NCI-H2227 treated with DMSO at 0.1 percent for 48 hours (cell line): ENCODE measurements around the gene PTPRM.

ENCODE experiments used
- DNase-seq: peaks from one replicate; lab custom pipeline; 2025; lab: John Stamatoyannopoulos, UW

PTPRM gene

GRCh38 chr18:7600036-7600435 is 32.9 kb downstream of the PTPRM start:
- DNase-seq: no peak

GRCh38 chr18:7600528-7601245 is 33.6 kb downstream of the PTPRM start:
- no peak for DNase-seq

GRCh38 chr18:7601246-7601615 is 34.1 kb downstream of the PTPRM start:
- DNase-seq: no peak

- no peak for DNase-seq
These were observed 34.8 kb downstream of the PTPRM start for GRCh38 chr18:7601936-7602335.

- no peak for DNase-seq
These were observed 36.3 kb downstream of the PTPRM start for GRCh38 chr18:7603259-7604000.

GRCh38 chr18:7604361-7604760 is 37.2 kb downstream of the PTPRM start:
- DNase-seq: no peak

- DNase-seq: no peak
These were observed 38.6 kb downstream of the PTPRM start for GRCh38 chr18:7605705-7606104.

- DNase-seq: no peak
These were observed 40.5 kb downstream of the PTPRM start for GRCh38 chr18:7607540-7608173.

- DNase-seq: no peak
These were observed 41.0 kb downstream of the PTPRM start for GRCh38 chr18:7608174-7608550.

- no peak for DNase-seq
These were observed 41.7 kb downstream of the PTPRM start for GRCh38 chr18:7608781-7609201.

- DNase-seq: no peak
These were observed 42.5 kb downstream of the PTPRM start for GRCh38 chr18:7609617-7610016.

- no peak for DNase-seq
These were observed 46.9 kb downstream of the PTPRM start for GRCh38 chr18:7614042-7614441.

GRCh38 chr18:7615840-7616239 is 48.7 kb downstream of the PTPRM start:
- DNase-seq: no peak

GRCh38 chr18:7616661-7617060 is 49.5 kb downstream of the PTPRM start:
- DNase-seq: no peak

GRCh38 chr18:7617738-7618422 is 50.8 kb downstream of the PTPRM start:
- DNase-seq: no peak

- DNase-seq: no peak
These were observed 51.9 kb downstream of the PTPRM start for GRCh38 chr18:7618891-7619442.

- no peak for DNase-seq
These were observed 52.6 kb downstream of the PTPRM start for GRCh38 chr18:7619676-7620075.

GRCh38 chr18:7622721-7623120 is 55.6 kb downstream of the PTPRM start:
- DNase-seq: no peak

- DNase-seq: no peak
These were observed 56.6 kb downstream of the PTPRM start for GRCh38 chr18:7623681-7624080.

GRCh38 chr18:7624697-7625096 is 57.6 kb downstream of the PTPRM start:
- DNase-seq: no peak

- DNase-seq: no peak
These were observed 59.2 kb downstream of the PTPRM start for GRCh38 chr18:7626175-7626921.
